WTC11 (cell line): Measurements from ENCODE around the gene KRABD2.

Experiments
- NR1H2 ChIP-seq: sonication (generic); formaldehyde crosslinking; IDR thresholded peaks from 2 replicates; pipeline ENCODE4 v1.9.0; 2021; ENCODE audit warnings: mild to moderate bottlenecking, moderate library complexity, missing genetic modification reagents
- RELA ChIP-seq: sonication (generic); formaldehyde crosslinking; IDR thresholded peaks from 2 replicates; pipeline ENCODE4 v1.8.1; 2022; ENCODE audit warnings: missing genetic modification reagents, mild to moderate bottlenecking, borderline replicate concordance
- TF ChIP-seq, protein P1 (sequence below): fragments of 200-600 bp; IDR thresholded peaks from 2 replicates; pipeline ENCODE4 v1.8.0; 2022; ENCODE audit warnings: antibody characterized with exemption

DNA sequence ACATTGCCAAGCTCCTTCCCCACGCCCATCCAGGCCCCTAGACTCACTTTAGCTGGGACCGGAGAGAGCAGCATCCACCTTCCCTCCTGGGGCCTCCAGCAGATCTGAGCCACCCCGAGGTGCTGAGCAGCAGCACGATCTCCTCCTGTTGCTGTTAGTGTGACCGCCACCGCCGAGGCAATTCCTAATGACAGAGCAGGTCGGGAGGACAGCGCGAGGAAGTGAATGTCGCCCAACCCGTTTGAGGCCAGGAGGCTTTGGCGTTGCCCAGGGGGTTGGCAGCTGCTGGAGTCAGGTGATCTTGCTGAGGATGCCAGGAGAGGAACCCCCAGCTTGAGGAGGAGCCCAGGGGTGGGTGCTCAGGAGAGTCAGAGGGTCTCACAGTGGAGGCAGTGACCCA is 21.1 kb upstream of the KRABD2 start, which contains the start of gene RNF222:
- TF ChIP-seq, protein P1, sequence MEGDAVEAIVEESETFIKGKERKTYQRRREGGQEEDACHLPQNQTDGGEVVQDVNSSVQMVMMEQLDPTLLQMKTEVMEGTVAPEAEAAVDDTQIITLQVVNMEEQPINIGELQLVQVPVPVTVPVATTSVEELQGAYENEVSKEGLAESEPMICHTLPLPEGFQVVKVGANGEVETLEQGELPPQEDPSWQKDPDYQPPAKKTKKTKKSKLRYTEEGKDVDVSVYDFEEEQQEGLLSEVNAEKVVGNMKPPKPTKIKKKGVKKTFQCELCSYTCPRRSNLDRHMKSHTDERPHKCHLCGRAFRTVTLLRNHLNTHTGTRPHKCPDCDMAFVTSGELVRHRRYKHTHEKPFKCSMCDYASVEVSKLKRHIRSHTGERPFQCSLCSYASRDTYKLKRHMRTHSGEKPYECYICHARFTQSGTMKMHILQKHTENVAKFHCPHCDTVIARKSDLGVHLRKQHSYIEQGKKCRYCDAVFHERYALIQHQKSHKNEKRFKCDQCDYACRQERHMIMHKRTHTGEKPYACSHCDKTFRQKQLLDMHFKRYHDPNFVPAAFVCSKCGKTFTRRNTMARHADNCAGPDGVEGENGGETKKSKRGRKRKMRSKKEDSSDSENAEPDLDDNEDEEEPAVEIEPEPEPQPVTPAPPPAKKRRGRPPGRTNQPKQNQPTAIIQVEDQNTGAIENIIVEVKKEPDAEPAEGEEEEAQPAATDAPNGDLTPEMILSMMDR, result no peak
- TF ChIP-seq NR1H2 (CRISPR knock-in tag) (no peak), RELA (CRISPR knock-in tag) (no peak)
